HG03159 (cell line): ENCODE data around the gene KASH5.
"Not testable (repeated sequence)": the region's sequence is repeated elsewhere in the genome, so short reads cannot be mapped to it uniquely, and the experiment has no call there.

Experiments
- ATAC-seq: cut with Tn5 transposase; IDR thresholded peaks from one replicate; pipeline ENCODE4 v1.9.1; 2021; ENCODE audit warnings: mild to moderate bottlenecking, moderate library complexity; ENCODE audit not compliant: unreplicated experiment

Gene KASH5

GRCh38 chr19:49434907-49435583 lies 47.0 kb downstream of the KASH5 start:
- ATAC-seq, result no peak

DNA sequence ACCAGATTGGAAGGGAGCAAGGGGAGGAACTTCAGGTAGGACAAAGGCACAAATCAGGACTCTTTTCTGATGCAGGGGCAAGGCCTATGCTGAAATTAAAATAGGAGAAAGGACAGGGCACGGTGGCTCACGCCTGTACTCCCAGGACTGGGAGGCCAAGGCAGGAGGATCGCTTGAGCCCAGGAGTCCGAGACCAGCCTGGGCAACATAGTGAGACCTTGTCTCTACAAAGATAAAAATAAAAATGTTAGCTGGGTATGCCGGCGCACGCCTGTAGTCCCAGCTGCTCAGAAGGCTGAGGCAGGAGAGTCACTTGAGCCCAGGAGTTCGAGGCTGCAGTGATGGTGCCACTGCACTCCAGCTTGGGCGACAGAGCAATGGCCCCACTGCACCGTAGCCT lies 47.6 kb downstream of the KASH5 start:
- no peak for ATAC-seq

DNA sequence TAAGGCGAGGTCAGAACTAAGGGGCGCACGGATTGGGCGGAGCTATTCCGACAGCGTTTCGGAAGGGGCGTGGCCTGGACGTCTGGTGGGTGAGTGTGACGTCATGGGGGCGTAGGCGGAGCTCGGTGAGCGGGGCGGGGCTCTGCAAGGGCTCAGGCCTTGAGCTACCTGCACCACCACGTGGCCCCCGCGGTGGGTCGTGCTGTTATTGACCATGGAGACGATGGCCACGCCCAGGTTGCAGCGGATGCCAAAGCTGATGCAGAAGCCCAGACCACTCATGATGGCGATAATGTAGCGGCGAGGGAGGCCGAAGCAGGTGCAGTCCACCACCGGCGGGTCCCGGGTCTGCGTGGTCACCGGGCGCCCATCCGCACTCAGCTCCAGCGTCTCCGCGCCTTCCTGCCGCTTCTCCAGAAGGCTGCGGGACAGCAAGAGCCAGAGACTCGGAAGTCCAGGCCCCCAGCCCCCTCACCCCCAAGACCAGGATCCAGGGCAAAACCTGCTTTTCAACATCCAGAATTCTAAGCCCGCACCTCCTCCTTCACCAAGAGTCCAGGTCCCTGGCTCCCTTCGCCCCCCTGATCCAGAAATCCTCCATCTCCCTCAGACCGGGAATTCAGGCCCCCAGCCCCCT lies 48.5 kb downstream of the KASH5 start:
- no peak for ATAC-seq

GRCh38 chr19:49437231-49437630 lies 49.2 kb downstream of the KASH5 start:
- ATAC-seq, result no peak

DNA sequence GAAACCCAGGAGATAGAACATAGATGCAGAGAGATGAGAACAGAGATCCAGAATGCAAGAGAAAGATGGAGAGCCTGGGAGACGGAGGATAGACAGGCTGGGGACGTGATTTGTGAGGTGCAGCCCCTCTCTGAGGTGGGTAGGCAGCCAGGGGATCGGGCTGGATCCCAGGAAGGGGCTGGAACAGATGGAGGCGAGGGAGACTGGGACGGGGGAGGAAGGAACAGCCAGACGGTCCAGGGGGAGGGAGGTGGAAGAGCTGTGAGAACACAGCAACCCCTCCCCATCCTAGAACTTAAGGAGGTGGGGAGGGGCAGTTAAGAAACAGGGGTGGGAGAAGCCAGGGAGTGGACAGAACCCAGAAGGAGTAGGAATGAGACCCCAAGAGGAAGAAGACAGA lies 50.2 kb downstream of the KASH5 start:
- no peak for ATAC-seq

DNA sequence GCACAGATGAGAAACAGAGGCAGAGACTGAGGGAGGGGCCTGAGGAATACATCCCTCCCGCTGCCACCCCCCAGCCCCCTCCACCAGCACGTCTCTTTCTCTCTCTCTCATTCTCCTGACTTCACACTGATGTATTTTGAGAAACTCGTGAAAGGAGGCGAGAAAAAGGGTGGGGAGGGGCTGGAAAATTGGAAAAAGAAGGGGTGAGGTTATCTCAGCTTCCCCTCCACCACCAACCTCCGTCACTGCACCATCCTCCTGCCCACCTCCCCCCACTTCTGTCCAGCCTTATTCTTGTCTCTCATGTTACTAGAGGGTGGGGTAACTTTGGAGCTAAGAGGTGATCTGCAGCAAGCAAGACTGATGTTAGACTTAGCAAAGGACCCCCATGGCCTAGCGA lies 51.8 kb downstream of the KASH5 start:
- ATAC-seq, result no peak

- ATAC-seq, result no peak
Observed at GRCh38 chr19:49440439-49441209, 52.6 kb downstream of the KASH5 start.

DNA sequence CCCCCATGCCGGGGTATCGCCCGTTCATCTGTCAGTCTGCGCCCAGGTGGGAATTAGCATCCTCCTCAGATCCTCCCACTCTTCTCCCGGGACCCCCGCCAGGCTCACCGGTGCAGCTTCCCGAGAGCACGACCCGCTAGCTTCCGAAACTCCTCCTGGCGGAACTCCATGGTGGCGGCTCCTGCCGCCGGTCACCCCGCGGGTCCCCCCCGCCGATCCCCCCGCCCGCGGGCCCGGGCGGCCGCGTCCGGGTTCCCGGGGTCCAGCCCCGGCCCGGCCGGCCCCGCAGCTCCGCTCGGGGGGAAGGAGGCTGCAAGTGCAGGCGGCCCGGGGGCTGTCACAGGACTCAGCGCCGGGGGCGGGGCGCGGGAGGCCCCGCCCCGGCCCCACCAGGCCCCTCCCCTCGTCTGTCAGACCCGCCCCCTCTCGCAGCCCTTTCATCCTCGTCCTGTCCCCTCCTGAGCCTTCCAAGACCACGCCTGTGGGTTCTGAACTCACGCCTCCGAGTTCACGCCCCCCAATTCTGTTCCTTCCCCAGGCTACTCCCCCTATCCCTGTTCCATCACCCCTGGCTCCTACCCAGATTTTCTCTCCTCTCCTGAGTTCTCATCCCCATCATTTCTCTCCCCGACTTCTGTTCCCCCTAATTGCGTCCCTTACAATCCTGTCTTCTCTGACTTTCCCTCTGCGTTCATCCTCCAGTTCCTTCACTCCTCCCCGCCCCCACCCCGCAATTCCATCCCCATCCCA lies 53.3 kb downstream of the KASH5 start, which contains the start of gene SLC17A7:
Gene SLC17A7, minus strand, starts transcription at position 318 of the 750 bp plus-strand sequence. Its CDS starts 148 bp downstream, at position 170.
- no peak for ATAC-seq

GRCh38 chr19:49441960-49442350 lies 53.9 kb downstream of the KASH5 start:
- ATAC-seq, result no peak

DNA sequence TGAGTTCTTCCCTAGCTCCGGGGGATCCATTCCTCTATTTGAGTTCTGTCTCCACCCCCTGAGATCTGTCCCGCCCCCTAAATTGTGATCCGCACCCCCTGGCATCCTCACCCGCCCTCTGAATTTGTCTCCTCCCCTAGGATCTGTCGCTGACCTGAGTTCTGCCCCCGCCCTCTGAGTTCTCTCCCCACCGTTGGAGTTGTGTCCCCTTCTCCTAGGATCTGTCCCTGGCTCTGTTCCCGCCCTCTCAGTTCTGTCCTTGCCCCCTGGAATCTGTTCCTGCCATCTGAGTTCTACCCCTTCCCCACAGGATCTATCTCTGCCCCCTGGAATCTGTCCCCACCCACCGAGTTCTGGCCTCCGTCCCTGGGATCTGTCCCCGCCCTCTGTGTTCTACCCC lies 54.3 kb downstream of the KASH5 start:
- ATAC-seq, result no peak

DNA sequence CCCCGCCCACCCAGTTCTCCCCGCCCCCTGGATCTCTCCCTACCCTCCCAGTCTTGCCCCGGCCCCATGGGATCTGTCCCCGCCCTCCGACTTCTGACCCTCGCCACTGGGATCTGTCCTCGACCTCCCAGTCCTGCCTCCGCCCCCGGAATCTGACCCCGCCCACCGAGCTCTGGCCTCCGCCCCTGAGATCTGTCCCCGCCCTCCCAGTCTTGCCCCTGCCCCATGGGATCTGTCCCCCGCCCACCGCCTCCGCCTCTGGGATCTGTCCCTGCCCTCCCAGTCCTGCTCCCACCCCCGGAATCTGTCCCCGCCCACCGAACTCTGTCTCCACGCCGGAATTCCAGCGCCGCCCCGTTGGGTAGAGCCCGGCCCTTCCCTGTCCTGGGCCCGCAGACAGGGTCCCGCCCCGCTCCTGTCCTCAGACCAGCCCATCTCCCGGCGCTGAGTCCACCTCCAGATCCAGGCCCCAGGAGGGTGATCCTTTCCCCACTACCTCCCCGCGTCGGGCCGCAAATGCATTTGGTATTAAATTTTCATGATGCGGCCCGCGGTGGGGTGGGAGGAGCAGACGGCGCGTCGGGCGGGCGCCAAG lies 54.8 kb downstream of the KASH5 start:
- peak; percentile 7 for ATAC-seq

DNA sequence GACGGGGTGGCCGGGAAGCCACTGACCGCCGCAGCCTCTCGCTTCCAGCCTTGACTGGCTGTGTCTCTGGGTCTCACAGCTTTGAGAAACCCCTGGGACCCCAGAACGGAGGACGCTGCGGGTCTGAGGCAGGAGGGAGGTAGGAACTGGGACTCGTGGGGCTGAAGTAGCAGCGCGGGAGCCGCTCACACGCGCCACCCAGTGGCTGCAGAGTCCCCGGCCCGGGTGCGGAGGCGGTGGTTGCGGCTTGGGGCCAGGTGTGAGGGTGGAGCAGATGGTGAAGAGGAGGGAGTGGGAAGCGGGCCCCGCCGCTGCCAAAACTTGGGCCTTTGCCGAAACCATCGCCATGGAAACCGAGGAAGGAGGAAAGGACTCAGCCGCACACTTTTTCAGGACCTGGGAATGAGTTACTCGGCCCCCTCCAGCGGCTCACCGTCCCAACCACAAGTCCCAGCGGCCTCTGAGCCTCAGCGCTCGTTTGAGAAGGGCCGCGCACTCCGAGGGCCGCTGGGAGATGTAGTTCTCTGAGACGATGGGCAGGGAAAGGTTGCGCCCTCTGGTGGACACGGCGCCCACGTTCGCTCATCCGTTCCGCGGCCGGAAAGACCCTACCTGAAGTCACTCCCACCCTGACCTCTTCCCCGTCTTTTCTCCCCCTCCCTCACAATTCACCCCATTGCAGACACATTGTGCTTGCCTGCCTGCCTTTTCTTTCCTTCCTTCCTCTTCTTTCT lies 55.5 kb downstream of the KASH5 start:
- peak; percentile 74 for ATAC-seq

- ATAC-seq, result not testable (repeated sequence)
Observed at GRCh38 chr19:49444100-49444700, 56.2 kb downstream of the KASH5 start.

- no peak for ATAC-seq
Observed at GRCh38 chr19:49445997-49446396, 57.9 kb downstream of the KASH5 start.

DNA sequence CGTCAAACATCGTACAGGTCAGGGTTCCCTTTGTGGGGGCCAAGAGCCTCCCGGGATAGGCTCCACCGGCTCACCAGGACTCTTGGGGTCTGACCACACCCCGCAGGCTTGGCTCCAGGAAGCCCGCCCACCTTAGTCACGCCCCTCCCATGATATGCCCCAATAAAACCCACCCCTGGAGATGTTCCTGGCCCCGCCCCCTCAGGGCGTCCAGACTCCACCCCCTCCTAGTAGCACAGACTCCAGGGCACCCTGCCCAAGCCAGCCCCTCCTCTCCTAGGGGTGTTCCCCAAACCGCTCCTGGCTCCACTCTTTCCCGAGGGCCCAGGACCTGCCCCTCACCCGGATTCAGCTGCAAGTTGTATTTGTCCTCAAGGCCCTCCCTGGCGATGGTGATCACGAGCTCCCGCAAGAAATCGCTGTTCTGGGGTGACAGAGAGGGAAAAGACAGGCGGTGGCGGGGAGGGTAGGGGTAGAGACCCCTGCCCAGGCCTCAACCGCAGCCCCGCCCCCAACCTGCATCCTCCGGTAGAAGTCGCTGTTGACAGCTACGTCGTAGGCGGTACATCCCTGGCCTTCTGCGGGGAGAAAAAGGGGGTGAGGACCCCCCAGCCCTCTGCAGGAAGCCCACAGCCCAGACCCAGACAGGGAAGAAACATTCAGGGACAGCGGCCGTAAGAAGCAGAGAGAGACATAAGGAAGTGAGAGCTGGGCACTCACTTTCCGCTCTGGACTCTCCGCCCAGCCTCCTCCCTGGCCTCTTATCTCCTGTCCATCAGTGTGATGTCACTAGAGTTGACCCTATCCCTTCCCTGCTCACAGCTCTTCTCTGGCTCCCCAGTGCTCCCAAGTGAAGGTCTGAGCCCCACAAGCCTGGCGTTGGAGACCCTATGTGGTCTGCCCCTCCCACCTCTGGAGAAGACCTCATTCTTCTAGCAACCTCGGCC lies 59.7 kb downstream of the KASH5 start:
- no peak for ATAC-seq

GRCh38 chr19:49448432-49448786 lies 60.4 kb downstream of the KASH5 start:
- ATAC-seq, result no peak

DNA sequence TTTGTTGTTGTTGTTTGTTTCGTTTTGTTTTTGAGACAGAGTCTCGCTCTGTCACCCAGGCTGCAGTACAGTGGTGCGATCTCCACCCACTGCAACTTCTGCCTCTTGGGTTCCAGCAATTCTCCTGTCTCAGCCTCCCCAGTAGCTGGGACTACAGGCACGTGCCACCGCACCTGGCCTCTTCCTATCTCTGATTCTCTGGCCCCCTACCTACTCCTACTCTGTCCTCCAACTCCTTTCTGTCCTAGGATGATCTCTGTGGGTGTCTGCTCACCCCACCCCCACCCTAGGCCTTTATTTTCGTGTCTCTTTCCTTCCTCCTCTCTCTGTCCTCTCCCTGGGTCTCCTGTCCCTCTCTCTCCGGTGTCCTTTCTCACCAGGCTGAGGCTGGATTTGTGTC lies 62.4 kb downstream of the KASH5 start:
- no peak for ATAC-seq

DNA sequence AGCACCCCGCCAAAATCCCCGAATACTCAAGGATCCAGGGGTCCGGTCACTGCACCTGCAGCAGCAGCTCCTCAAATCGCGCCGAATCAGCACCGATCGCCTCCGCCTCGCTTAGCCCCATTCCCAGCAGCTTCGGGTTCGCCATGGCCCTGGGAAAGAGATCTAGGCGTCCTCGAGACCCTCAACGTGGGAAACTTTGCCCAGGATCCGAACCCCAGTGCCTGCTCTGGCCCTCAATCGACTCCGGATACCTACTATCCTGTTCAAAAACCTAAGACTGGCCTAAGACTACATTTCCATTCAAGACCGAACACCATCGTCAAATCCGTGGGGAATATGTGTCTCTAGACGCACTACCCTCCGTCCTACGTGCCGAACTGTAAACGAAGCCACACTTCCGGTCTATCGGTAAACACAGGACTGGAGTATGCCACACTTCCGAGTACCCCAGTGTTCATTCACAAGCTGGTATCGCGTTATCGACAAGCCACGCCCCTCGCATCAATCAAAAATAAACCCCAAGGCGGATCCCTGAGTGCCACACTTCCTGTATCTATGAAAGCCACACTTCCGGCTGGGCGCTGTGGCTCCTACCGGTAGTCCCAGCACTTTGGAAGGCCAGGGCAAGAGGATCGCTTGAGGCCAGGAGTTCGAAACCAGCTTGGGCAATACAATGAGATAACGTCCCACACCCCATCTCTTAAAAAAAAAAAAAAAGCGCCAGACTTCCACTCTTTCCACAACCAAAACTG lies 63.6 kb downstream of the KASH5 start, which contains the start of gene PIH1D1:
Gene PIH1D1, minus strand, starts transcription at position 385 of the 752 bp plus-strand sequence. Its CDS starts 240 bp downstream, at position 145.
- peak; percentile 69 for ATAC-seq
